GM12892 (cell line): ENCODE data around the gene FTO.

Source experiments
- DNase-seq: peaks from one replicate; pipeline ENCODE4 v3.0.0; 2011; ENCODE audit not compliant: insufficient read length
- FAIRE-seq: peaks from 2 replicates; lab custom pipeline; 2011; peaks lifted over from hg19 to GRCh38; lab: Jason Lieb, UNC
- POLR2A ChIP-seq: IDR thresholded peaks from 2 replicates; pipeline ENCODE4 v1.6.1; 2011; ENCODE audit warnings: low read depth, low read length, control low read depth
- POLR2AphosphoS5 ChIP-seq: IDR thresholded peaks from 2 replicates; pipeline ENCODE4 v1.6.1; 2011; ENCODE audit warnings: low read depth, low read length, control low read depth
- TAF1 ChIP-seq: IDR thresholded peaks from 2 replicates; pipeline ENCODE4 v1.6.1; 2011; ENCODE audit warnings: low read depth, mild to moderate bottlenecking, control low read depth, low read length, borderline replicate concordance

Gene FTO

DNA sequence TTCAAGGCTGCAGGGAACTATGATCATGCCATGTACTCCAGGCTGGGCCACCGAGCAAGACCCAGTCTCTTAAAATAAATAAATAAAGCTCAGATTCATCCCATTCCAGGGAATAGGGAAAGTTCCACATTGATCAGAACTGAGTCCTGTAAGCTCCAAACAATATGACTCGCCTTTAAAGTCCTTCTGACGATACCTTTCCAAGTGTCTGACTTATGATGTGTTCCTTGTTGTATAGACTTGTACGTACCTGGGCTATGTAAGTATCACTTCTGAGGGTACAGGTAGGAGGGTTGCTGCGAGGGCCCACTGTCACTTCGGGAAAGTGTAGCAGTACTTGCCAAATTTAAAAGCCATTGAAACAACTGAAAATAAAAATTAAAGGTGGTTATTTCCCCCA is 329.8 kb downstream of the FTO start:
- no peak for FAIRE-seq
- no peak for DNase-seq
- TF ChIP-seq POLR2AphosphoS5 (no peak), TAF1 (no peak), POLR2A (no peak)

DNA sequence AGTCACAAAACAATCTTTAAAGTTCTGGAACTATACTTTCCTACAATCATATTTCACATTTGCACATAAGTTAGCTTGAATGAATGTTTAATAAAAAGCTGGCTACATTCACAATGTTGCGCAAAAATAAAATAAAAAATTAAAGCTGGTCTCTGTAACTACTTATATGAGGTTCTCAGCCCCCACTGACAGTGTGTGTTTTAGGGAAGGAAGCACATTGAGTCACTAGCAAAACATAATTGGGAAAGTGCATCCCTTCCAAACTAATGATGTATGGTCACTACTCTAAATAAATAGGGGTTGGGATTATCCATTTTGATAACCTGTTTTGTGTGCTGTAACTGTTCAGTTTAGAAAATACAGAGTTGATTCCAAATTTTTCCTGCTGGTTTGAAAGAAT is 330.7 kb downstream of the FTO start:
- no peak for TF ChIP-seq POLR2AphosphoS5
- TF ChIP-seq TAF1, result no peak
- no peak for TF ChIP-seq POLR2A
- no peak for FAIRE-seq
- no peak for DNase-seq

DNA sequence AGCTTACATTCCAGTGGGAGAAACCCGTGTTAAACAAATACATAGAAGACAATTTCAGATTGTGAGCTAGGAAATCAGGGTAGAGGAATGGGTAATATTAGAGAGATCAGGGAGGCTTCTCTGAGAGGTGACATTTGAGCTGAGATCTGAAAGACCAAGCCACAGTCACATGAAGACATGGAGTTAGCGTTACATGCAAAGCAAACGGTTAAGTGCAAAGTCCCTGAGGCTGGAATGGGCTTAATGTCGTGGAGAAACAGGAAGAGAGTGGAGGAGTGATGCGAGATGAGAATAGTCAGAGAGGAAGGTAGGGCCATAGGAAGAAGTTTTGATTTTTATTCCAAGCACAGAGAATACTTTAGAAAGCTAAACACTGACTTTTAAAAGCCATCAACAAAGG is 336.5 kb downstream of the FTO start:
- TF ChIP-seq POLR2AphosphoS5 (no peak), POLR2A (no peak), TAF1 (no peak)
- DNase-seq, result no peak
- no peak for FAIRE-seq

DNA sequence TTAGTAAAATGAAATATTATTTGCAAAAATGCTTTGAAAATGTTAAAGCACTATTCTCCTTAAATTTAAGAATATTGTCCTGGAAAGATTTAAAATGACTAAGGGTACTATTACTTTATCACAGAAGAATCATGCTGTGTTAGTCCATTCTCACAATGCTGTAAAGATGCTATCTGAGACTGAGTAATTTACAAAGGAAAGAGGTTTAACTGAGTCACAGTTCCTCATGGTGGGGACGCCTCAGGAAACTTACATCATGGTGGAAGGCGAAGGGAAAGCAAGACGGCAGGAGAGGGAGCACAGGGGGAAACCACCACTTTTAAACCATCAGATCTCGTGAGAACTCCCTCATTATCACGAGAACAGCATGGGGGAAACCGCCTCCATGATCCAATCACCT is 337.0 kb downstream of the FTO start:
- no peak for FAIRE-seq
- TF ChIP-seq POLR2AphosphoS5 (no peak), TAF1 (no peak), POLR2A (no peak)
- DNase-seq, result no peak

DNA sequence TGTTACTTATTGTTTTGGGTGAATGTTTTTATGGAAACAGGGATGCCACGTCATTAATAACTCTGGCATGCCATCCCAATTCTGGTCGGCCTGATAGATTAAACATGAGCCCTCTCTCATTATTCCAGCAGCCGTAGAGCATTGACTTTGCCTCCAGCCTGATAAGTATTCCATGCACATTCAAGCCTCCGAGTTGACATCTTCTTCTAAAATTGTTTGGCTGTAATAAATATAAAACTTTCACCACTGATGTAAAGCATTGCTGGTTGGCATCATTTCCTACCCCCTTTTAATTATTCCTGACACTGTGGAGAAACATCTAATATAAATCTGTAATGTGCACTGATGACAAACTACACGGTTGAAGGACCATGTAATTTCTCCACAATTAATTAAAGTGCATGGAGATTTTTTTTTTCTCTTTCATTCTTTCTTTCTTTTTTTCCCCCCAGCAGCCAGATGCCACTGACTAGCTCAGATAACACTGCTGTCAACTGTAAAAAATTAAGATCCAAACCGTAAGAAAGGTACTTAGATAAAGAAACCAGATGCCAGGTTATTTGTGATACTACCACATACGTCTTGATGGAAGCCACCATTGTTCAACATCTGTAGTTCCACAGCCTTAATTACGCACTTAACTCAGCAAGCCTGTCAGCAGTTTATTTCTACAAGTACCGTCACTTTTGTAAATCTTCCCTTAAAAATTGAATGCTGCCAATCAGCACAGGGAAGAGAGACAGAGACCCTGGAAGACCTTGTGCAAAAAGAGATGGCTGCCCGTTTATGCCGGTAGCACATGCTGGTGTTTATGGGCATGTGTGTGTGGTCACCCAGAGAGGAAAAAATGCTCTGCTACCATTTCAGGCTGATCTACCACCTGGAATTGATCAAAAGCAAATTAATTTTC is 344.9 kb downstream of the FTO start:
- FAIRE-seq (no peak), DNase-seq (no peak)
- TF ChIP-seq POLR2A (no peak), POLR2AphosphoS5 (no peak), TAF1 (no peak)

DNA sequence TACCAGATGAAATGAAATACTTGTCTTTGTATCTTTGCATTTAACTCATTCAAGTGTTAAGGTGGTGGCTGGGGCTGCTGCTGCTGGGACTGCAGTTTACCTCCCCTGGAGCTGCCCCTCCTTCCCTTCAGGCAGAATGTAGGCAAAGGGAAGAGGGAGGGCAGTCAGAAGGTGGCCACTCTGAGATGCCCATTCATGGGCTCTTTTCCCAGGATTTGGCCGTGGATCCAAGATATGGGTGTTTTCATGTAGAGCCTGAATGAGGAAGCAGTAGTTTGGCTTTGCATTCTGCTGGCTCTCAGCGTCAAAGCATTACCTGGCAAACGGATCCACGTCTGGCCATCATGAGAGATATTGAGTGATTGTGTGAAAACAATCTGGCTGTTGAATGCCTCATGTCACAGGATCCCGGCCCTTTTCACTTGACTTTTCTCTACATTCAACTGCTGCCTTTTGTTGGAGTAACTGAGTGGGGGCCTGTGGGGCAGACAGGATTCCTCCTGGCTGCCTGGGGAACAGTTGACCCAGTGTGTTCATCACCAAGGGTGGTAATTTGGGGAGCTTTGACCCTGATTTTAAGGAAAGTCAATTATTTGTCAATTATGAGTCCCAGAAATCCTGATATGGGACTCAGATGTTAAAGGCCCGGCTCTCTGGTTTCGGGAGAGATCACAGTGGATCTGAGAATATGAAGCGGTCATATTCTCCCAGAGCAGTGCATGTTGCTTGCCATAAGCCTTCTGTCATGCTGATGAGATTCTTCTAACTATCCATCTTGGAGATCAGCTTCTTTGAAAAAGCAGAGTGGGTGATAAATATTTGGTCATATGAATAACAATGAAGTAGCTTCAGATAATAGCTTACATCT is 345.9 kb downstream of the FTO start:
- DNase-seq, result no peak
- no peak for FAIRE-seq

DNA sequence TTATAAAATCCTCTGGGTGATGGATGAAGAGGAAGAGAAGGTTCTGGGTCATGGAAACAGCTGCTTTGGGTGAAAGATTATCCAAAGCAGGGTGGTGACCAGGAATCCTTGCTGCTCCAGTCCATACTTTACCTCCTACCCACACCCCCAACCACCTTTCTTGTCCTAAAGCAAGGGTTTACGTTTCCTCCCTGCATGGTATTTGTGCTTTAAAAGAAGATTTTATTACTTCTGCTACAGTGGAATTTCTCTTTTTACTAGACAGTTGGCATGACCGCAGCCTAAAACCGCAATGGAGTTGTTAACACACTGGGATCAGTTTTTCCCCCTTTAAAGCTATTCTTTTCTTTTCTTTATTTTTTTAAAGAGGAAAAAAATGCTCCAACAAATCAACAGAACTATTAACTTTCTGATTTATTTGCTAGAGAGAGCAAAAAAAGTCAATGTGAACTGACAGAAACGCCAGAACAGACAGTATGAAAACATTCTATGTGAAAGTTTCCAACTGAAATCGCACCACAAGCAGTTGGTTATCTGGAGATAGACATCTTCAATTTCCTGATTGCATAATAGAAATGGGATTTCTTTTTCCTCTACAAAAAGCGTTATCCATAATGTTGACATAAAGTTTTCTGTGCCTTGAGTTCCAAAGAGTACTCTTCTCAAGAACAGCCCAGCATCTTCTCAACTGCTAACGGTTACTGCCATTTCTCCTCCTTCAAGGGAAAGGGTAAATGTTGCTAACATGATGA is 346.7 kb downstream of the FTO start:
- FAIRE-seq (no peak), DNase-seq (no peak)
- TF ChIP-seq POLR2AphosphoS5 (no peak), TAF1 (no peak), POLR2A (no peak)

More for the DNA sequence above, 345.9 kb downstream of the FTO start:
- TF ChIP-seq POLR2AphosphoS5, result no peak

DNA sequence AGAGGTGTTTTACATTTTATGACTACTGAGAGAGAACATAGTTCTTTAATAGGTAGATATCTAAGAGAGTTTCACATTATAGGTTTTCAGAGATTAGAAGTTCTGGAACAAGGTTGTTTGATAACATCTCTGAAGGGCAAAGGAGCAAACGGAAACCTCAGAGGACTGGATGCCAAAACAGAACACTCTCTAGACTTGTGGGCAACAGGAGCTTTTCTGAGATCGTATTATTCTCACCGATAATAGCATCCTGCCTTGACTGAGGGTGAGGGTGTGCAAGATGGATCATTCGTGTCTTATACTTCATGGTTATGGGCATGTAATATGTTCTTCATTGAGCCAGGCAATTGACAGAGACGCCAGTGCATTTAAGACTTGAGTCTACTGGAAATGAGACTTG is 347.9 kb downstream of the FTO start:
- TF ChIP-seq POLR2AphosphoS5 (no peak), POLR2A (no peak), TAF1 (no peak)
- DNase-seq, result no peak
- no peak for FAIRE-seq

DNA sequence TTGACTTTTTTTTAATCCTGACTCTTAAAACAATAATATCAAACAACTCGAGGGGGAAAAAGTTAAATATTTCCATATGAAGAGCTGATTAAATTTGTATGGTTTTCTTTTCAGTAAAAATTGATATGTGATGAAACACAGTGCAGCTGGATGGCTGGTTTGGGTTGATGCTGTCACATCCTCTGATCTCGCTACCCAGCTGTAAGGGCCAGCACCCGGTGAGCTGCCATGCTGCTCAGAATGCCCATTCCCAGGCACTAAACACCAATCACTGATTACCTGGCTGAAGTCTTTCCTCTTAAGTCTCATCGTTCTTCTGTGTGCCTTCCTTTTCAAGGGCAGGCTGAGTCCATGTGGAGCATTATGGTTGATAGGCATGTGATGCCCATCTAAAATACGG is 348.3 kb downstream of the FTO start:
- TF ChIP-seq POLR2AphosphoS5, result no peak
- no peak for TF ChIP-seq TAF1
- no peak for FAIRE-seq
- no peak for DNase-seq

DNA sequence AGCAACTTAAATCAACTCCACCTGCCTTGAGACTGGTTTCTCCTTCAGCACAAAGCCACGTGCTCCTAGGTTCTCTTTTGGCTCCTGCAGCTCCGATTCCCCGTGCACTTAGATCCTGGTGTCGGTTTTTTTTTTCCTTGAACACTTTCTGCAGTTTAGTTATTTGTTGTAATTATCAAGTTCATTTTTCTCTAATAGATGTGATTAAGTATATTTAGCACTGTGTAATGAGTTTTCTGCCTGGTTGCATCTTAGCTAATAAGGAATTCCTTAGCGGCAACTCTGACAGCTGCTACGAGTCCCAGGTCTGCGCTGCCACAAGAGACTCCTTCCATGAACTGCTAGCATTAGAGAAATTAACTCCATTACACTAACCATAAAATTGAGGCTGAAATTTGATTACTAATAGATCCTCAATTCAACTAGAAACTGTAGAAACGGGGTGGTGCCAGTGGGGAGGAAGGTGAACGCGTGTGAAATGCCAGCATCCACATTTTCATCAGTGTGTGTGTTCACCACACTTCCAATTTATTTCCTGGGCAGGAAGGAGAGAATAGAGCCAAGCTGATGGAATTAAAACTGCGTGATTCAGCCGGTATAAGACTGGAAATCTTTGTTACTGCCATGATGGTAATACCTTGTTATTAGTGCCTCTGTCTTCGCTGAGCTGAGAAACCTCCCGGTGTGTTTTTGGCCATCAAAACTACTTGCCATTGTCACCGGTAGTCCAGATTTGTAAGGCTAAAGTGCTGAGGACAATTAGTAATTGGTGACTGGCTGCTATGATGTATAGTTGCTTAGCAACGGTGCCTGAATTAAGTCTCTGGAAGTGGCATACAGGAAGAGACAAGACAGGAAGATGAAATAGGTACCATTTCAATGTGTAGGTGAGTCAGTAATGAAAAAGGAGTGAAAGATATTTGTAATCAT is 350.2 kb downstream of the FTO start:
- no peak for FAIRE-seq
- DNase-seq, result no peak
- TF ChIP-seq POLR2AphosphoS5, result no peak
- no peak for TF ChIP-seq POLR2A
- no peak for TF ChIP-seq TAF1
